ENCODE measurements around the gene LPO.

The LPO gene

DNA sequence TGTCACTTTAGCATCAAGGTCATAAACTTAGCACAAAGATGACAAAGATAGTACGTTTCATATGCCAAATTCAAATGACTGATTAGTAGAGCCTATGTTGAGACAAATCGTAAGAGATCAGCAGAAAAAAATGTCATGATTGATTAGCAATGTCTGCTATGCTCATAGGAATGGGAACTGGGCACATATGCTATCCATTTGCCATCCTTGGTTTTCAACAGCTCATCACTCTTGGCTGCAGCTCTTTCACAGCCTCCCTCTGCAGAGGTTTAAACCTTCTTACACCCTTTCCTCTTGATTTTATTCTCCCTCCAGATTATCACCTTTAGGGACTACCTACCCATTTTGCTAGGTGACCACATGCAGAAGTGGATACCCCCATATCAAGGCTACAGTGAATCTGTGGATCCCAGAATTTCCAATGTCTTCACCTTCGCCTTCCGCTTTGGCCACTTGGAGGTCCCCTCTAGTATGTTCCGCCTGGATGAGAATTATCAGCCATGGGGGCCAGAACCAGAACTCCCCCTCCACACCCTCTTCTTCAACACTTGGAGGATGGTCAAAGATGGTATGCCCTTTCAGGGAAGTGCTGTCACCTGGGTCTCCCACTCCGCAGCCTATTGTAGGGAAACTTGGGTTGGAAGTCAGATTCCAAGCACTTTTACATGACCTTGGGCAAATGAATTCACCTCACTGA lies 26.2 kb downstream of the LPO start:
- DNase-seq, result no peak

DNA sequence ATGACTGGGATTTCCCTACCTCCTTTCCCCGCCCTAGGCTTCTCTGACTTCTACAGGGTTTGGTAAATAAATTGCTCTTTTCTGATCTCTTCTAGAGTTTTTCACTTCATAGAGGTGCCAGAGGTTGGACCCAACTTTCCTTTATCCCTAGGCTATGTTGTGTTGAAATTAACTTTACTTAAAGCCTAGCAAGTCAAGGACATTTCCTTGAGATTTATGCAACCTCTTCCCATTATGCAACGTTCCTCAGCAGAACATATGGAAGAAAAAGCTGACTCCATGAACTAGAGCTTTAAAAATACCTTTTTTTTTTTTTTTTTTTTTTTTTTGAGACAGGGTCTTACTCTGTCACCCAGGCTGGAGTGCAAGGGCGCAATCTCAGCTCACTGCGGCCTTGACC lies 26.9 kb downstream of the LPO start:
- DNase-seq, result no peak

DNA sequence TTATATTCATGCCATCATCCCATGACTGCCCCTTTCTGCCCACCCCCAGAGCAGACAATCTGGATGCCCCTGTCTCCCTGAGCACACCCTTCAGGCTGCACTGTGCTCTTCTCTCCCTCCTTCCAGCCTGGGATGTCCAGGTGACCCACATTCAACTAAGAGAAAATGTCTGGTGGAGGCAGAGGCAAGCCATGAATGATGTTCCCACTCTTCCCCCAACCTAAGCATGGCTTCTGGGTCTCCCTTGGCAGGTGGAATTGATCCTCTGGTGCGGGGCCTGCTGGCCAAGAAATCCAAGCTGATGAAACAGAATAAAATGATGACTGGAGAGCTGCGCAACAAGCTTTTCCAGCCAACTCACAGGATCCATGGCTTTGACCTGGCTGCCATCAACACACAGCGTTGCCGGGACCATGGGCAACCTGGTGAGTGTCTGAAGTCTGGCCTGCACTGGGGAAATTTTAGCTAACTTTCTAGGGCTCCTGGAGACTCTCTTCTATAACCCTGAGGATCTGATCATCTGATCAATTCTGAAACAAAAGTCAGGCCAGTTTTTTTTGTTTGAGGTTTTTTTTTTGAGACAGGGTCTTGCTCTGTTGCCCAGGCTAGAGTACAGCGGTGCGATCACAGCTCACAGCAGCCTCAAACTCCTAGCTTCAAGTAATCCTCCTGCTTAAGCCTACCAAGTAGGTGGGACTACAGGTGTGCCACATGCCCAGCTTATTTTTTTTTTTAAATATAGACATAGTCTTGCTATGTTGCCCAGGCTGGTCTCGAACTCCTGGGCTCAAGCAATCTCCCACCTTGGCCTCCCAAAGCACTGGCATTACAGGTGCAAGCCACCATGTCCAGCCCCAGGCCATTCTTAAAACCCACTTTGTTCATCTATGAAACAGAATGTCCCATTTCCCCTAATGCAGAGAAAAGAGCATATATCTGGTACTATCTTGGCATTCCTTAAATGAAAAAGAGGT lies 27.8 kb downstream of the LPO start:
- DNase-seq, result no peak

DNA sequence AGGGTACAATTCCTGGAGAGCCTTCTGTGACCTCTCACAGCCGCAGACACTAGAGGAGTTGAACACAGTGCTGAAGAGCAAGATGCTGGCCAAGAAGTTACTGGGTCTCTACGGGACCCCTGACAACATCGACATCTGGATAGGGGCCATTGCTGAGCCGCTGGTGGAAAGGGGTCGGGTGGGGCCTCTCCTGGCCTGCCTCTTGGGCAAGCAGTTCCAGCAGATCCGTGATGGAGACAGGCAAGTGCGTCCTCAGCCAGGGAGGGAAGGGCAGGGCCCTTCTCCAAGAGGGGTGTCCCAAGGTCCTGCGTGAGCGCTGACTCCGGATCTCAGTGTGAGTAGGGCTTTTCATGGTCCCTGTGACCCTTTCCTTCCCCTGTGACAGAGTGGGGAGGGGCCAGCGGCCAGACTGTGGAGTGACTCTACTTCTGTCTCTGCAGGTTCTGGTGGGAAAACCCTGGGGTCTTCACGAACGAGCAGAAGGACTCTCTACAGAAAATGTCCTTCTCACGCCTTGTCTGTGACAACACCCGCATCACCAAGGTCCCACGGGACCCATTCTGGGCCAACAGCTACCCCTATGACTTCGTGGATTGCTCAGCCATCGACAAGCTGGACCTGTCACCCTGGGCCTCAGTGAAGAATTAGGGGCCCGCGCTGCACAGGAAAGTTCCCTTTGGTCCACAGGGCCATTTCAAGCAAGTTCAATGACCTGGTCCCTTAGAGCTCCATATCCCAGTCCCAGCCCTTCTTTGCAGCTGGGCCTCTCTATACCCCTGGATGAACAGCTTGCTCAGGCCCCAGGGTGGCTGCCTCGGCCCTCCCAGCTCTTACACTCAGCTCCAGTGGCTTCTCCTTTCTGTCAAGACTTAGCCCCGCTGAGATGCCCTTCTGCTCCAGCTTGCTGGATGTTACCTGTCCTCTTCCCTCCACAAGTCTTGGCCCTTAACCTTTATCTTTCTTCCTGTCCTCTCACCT lies 29.3 kb downstream of the LPO start:
- DNase-seq, result no peak

DNA sequence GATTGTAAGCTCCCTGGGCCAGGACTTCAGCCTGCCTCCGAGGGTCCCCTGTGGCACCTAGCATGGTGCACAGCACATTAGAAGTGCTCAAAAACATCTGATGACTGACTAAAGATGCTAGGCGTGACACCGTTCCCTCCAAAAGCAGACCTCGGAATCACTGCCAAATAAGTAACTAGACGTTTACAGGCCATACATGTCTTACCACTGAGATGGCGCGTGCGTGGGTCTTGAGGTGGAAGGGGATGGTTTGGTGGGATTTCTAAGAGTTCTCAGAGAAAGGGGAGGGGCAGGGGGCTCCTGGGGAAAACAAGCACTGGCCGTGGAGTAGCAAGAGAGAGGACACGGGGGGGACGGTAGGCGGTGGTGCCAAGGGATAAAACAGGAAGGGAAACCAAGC lies 29.9 kb downstream of the LPO start:
- DNase-seq, result no peak

DNA sequence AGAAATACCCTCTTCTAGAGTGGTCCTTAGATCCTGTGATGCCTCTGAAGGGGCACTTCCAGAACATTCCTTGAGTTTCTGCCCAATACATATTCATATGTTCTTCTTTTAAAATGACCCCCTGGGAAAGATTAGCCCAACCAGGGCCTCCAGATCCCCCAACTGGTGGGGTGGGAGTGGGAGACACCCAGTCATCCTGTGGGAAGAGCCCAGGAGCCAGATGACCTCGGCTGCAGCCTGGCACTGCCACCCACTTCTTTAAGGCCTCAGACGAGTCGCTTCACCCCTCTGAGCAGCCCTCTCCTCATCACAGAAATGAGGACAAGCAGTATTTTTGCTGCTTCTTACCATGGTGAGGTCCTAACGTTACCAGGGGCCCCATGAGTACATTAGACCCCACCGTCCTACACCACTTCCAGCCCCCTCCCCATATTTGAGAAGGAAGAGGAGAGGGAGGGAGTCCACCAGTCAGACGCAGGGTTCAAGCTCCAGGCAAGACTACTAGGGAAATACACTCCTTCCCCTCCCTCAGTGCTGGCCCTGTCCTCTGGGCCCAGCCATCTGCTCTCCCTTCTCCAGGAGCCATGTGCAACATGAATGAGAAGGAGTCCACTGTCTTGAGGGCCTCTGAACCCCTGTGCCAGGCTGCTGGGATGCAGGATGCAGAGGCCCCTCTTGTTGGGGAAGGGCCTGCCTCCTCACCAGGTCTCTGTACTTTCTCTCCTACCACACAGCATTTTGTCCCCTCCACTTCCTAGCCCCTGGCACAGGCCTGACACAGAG lies 30.6 kb downstream of the LPO start:
- DNase-seq, result no peak

DNA sequence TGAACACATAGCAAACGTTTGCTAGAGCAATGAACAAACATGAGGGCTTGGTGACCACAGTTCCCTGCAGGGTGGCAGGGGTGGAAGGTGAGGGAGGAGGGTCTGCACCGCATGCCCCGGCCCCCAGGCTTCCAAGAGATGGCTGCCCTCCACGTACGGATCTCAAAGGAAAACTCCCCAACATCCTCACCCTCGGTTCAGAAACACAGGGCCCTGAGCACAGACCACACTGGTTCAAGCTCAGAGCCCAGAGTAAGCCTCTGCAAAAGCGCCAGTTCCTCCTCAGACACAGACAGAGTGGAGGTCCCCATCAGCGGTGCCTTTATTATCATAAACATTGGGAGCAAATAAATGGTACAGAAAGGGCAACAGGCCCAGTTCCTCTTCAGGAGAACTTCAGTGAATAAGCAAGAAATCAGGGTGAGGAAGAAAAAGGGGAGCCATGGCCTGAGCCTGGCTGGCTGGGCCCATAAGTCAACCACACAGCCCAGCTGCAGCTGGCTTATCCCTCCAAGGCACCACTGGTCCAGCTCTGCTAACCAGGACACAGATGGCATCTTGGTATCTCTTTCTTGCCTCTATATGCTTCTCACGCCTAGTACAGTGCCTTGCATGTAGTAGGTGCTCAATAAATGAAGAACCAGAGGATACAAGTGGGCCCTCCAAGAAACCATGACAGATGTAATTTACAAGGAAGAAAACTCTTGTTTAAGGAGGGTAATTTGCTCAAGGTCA lies 31.3 kb downstream of the LPO start:
- no peak for DNase-seq

DNA sequence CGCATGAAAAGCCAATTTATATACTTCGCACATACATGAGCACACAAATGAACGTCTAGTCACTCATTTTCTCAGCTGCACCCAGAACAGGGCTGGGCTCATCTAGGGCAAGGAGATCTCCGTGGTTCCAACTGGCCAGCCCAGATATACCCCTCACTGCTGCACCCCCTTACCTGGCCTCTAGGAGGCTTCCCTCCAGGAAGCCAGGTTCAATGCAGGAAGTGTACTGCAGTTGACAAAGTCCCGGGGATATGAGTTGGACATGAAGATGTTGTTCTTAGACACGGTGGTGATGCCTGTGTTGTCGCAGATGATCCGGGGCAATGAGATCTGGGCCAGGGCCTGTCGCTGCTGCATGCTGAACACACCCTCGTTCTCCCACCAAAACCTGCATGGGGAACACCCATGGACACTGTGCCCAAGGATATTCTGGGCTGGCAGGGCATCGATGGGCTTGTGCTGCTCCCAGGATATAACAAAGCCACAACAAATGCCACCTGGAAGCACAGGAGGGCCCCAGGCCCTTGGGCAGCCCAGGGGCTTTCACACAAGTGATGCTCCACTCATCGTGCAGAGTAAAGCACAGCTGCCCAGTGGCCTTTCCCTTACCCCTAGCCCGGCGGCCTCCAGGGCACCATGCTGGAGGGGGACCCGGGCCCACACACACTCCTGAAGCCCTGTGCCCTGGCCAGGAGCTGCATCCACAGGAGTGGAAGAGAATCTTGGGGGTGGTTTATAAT lies 32.3 kb downstream of the LPO start:
- no peak for DNase-seq

DNA sequence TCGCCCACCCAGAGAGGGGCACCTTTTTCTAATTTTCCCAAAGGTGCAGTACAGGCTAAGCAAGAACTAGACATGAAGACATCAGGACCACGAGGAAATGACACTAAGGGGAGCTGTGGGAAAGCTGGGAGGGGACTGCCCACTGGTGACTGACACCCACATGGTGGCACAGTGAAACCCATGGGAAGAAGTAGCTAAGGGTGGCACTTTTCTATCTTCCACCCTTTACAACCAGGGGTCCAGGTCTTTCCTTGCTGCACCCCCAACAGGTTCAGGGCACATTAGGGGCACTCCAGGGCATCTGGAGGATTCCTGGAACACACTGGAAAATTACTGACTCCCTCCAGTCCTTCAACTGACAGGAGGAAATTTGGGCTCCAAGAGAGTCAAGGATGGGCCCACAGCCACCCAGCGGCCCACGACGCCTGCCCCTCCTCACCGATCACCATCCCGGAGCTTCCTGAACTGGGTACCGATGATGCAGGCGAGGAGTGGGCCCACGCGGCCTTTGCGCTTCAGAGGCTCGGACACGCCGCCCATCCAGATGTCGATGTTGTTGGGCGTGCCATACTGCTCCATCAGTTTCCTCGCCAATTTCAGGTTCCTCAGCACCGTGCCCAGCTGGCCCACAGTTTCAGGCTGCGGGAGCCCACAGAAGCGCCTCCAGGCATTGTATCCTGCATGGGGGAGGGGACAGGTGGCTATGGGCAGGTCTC lies 33.0 kb downstream of the LPO start:
- no peak for DNase-seq

DNA sequence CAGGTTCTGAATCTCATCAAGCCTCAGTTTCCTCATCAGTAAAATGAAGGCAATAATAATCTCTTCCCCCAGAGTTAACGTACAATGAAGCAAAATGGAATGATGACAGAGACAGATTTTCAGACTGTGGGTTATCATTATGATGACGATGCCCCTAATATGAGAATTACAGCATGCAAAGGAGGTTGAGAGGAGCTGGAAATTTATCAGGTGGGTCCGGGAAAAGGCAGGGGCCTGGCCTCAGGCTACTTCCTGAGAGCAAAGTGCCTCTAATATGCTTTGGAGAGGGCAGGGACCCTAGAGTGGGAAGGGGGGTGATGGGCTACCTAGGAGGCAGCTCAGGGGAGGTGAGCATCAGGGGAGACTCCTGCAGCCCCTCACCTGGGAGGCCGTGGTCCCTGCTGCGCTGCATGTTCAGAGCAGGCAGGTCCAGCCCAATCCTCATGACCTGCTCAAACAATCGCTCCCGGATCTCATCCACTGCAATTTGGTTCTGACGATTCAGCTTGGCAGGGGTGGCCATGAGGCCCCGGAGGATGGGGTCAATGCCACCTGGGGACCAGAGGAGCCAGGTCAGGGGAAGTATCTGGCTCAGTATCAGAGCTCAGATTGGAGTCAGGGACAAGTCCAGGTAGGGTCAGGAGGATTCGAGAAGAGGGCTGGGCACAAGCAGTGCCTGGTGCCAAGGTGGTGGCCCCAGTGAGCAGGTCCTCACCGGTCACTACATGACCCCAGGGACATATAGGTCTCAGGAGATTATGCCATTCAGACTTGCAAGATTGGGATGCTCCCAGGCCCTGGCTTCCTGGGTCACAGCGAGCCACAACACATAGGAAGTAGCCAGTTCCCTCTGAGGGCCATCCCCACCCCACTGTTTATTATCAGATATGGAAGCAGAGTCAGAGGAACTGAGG lies 34.2 kb downstream of the LPO start:
- no peak for DNase-seq

DNA sequence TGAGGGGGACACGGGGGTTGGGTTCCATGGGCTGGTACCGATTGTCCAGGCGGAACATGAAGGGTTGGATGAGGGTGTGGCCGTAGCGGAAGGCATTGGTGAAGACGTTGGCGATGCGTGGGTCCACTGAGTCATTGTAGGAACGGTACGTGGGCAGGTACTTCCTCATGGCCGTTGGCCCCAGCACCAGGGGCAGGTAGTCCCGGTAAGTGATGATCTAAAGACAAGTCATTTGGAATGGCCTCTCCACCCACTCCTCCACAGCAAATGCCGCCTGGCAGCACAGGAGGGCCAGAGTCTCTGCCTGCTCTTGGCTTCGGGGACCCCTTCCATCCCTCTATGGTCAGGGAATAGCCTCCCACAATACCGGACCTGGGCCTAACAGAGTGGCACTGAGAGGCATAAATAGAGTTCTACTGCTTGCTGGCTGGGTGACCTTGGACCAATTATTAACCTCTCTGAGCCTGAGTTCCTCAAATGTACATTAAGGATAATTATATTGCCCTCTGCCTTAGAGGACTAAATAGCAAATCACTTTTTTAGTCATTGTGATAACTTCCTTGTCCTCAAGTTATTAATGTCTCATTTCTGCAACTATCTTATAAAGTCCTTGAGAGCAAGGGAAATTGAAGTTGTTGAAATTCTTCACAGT lies 35.2 kb downstream of the LPO start:
- DNase-seq, result no peak

DNA sequence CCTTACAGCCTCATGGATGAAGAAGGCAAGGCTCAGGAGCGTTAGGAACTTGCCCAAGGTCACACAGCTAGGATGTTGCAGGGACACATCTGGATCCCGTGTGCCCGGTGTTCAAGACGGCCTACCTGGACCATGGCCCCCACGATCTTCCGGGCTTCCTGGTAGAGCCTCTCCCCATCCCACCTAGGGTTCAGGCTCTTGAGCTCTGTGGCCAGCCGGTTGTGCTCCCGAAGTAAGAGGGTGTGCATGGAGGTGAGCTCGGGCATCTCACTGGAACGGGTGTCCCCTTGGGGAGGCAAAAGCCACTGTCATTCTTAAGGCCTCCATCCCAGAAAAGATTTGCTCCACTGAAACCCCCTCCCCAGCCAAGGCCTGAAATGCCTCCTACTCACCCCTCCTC lies 37.0 kb downstream of the LPO start:
- no peak for DNase-seq

DNA sequence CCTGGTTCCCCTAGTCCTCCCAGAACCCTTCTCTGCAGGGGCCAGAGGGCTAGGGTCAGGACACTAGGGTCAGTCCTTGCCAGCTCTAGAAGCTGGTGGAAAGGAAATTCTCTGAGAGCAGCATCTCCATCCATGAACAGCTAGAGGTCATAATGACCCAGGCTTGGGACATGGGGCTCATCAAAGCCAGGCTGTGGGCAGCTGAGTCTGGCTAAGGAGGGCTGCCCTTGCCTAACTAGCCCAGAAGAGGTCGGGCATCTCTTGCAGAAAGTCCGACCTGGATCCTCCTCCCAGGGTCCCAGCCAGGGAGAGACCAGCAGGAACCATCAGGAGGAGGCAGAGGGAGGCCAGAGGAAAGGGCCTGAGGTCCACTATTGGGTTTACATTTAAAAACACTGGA lies 38.0 kb downstream of the LPO start:
- DNase-seq, result no peak

DNA sequence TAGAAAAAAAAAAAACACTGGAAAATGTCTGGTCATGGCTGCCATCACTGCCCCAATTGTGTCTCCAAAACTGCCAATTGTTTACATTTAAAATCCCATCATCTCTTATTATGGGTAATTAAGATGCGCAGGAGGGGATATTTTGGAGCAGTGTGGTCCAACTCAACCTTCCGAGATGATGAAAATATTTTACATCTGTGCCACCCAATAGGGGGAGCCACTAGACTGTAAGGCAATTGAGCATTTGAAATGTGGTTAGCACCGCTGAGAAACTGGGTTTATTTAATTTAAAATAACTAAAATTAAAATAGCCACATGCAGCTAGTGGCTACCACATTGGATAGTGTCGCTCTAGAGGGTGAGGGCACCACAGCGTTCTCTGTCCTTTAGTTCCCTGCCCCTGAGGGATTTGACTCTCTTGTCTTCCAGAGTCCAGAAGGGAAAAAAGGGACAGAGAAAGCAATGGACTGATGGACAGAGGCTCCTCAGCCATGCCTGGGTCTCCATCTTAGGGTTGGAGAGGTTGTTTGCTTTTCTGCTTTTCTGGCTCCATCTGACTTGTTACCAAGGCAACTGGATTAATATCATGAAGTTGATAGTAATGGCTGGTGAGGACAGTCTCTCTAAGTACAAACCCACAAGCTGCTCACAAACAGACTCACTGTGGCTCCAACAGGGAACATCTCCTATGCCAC lies 38.9 kb downstream of the LPO start:
- no peak for DNase-seq

DNA sequence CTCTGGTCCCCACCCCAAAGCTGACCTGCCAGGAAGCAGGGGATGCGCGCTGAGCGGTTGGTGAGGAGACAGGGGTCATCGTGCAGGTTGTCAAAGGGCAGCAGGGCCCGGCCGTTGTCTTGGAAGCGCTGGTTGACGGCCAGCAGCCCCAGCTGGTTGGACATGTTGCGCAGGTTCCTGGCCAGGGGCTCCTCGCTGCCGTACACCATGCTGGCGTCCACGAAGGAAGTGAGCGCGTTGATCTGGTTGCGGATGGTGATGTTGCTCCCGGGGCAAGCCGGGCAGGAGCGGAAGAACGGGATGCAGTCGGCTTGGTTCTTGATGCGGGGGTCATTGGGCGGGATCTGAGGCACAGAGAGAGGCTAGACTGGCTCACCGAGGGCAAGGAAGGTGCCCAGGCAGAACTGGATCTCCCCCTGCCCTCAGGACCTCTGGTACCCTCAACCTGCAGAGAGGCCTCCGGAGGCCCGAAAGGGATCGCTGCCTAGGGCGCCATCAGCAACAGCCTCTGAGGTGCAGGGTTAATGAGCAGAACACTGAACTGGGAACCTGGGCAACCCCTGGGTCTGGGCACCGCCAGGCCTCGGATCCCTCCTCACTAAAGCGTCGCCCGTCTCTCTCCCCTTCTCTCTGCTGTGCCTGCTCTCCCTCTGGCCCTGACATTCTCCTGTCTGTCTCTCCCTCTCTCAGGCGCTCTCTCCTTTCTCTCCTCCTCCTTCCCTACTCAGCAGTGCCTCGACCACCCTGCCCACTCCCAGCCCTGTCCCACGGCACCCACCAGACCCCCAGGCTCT lies 39.6 kb downstream of the LPO start:
- DNase-seq, result no peak

DNA sequence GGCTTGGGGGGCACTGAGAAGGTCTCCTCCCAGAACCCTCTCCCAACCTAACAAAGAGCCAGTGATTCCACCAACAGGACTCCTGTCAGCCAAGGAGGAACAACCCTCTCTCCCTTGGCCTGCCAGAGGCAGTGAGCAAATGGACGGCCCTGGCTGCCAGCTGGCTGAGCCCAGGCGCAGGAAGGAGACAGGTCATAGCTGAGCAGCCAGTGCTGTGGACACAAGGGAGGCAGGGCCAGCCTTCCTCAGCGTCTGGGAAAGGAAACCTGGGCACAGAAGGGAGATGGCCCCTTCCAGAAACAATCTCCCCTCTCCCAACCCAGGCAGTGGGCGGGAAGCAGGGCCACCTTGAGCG lies 40.3 kb downstream of the LPO start:
- no peak for DNase-seq

All from central memory CD4-positive, alpha-beta T cell (primary cell).